Fibroblast of lung (primary cell): ENCODE measurements around the gene KIRREL3. TPM values are rescaled to one million over a fixed set of nuclear protein-coding genes. Genes with fewer than 3 reads are reported as not detected.

Experiments used
- DNase-seq, 2 donors: peaks; one replicate each; pipeline versions ENCODE4 v3.0.0 to v3.0.0-alpha.2; 2010; ENCODE audit warnings: low read depth in 2 of 2
- H2AFZ ChIP-seq: 2 replicates; pipeline ENCODE4 v1.5.1; 2012; ENCODE audit warnings: low read length, control low read depth, inconsistent platforms
- H3K27ac ChIP-seq: 2 replicates; pipeline ENCODE4 v1.5.1; 2011; ENCODE audit warnings: low read length, control low read depth; ENCODE audit not compliant: insufficient read depth
- H3K27me3 ChIP-seq: 2 replicates; pipeline ENCODE4 v1.5.1; 2011; ENCODE audit warnings: mild to moderate bottlenecking, low read length; ENCODE audit not compliant: control insufficient read depth, insufficient read depth
- H3K36me3 ChIP-seq: 2 replicates; pipeline ENCODE4 v1.5.1; 2011; ENCODE audit warnings: low read length; ENCODE audit not compliant: control insufficient read depth, insufficient read depth
- H3K4me1 ChIP-seq: 2 replicates; pipeline ENCODE4 v1.5.1; 2011; ENCODE audit warnings: low read length; ENCODE audit not compliant: control insufficient read depth, insufficient read depth; ENCODE audit errors: extremely low read depth
- H3K4me2 ChIP-seq: 2 replicates; pipeline ENCODE4 v1.5.1; 2011; ENCODE audit warnings: low read length, control low read depth; ENCODE audit not compliant: insufficient read depth; ENCODE audit errors: extremely low read depth
- H3K4me3 ChIP-seq, 4 experiments: fragments of 200-600 bp in 1 of 4; sonication (generic) in 1 of 4; replicated peaks in 1 of 4; 2 replicates each; pipeline ENCODE4 v1.5.1; 2011 to 2016; ENCODE audit warnings: low read length in 4 of 4, low read depth in 3 of 4, mild to moderate bottlenecking in 3 of 4, control low read depth in 2 of 4, inconsistent platforms in 1 of 4, mixed read lengths in 1 of 4; ENCODE audit not compliant: insufficient read depth in 1 of 4; ENCODE audit errors: control extremely low read depth in 1 of 4
- H3K79me2 ChIP-seq: 2 replicates; pipeline ENCODE4 v1.5.1; 2012; ENCODE audit warnings: mild to moderate bottlenecking, low read length, inconsistent platforms; ENCODE audit not compliant: control insufficient read depth, insufficient read depth
- H3K9ac ChIP-seq: 2 replicates; pipeline ENCODE4 v1.5.1; 2011; ENCODE audit warnings: mild to moderate bottlenecking, low read length, control low read depth; ENCODE audit not compliant: insufficient read depth
- H3K9me3 ChIP-seq: 2 replicates; pipeline ENCODE4 v1.5.1; 2012; ENCODE audit warnings: low read depth, low read length; ENCODE audit not compliant: control insufficient read depth, insufficient read depth
- H4K20me1 ChIP-seq: 2 replicates; pipeline ENCODE4 v1.5.1; 2011; ENCODE audit warnings: low read length; ENCODE audit not compliant: control insufficient read depth, insufficient read depth; ENCODE audit errors: extremely low read depth
- CTCF ChIP-seq, 2 donors: IDR thresholded peaks in 1 of 2; conservative IDR thresholded peaks in 1 of 2; 1 replicate in 1 of 2; 2 replicates in 1 of 2; pipeline ENCODE4 v1.5.1; 2011 to 2012; ENCODE audit warnings: low read length in 2 of 2, control low read depth in 1 of 2, inconsistent platforms in 1 of 2, low read depth in 1 of 2, mild to moderate bottlenecking in 1 of 2
- EZH2 ChIP-seq: IDR thresholded peaks from 2 replicates; pipeline ENCODE4 v1.5.1; 2012; ENCODE audit warnings: low read length, control low read depth, mild to moderate bottlenecking; ENCODE audit errors: missing control alignments
- polyA plus RNA-seq, 2 donors: library from polyadenylated mRNA; depleted of rRNA in 1 of 2; stranded (reverse) in 1 of 2; unstranded in 1 of 2; fragments of >200 nt; gene quantifications; 2 replicates each; pipeline ENCODE4 v1.2.1, GENCODE V29; 2011 to 2012; ENCODE audit warnings: missing spikeins in 1 of 2
- total RNA-seq: library from RNA; depleted of rRNA; stranded (reverse); fragments of >200 nt; gene quantifications from 2 replicates; pipeline ENCODE4 v1.2.1, GENCODE V29; 2014

Gene KIRREL3
- total and polyA plus RNA-seq, 2 donors (not counting 1 experiment from before 2014, with no cell fraction given) = 2.8 to 6.1 TPM

- no peak overlapping the region for H3K4me3 ChIP-seq
- no peak for TF ChIP-seq CTCF (conservative IDR thresholded peaks at IDR 0.05 in 1 of 2, IDR thresholded peaks at IDR 0.05 in 1 of 2; ENCODE audit: low read depth in 1 of 2, low read length in 2 of 2)
- TF ChIP-seq EZH2 = no peak
- H3K79me2 ChIP-seq = no peaks in the 10 kb centered on the region
- H2AFZ ChIP-seq = no peak overlapping the region
- H3K27me3 ChIP-seq = no peaks in the 10 kb centered on the region
- H3K4me2 ChIP-seq = no peak overlapping the region
- H4K20me1 ChIP-seq = no peaks in the 10 kb centered on the region
- H3K9me3 ChIP-seq = no peaks in the 10 kb centered on the region
- no peak for DNase-seq
- H3K36me3 ChIP-seq = no peaks in the 10 kb centered on the region
- H3K9ac ChIP-seq = no peak overlapping the region
- no peak overlapping the region for H3K27ac ChIP-seq
- no peaks in the 10 kb centered on the region for H3K4me1 ChIP-seq
Measured at GRCh38 chr11:126978911-126979310, 21.7 kb downstream of the KIRREL3 start.

GRCh38 chr11:126978165-126978564 lies 22.4 kb downstream of the KIRREL3 start:
- Histone ChIP-seq H3K4me2 (no peak overlapping the region), H2AFZ (no peak overlapping the region), H3K27me3 (no peaks in the 10 kb centered on the region), H3K4me1 (no peaks in the 10 kb centered on the region), H3K36me3 (no peaks in the 10 kb centered on the region), H3K4me3 (no peak overlapping the region), H3K27ac (no peak overlapping the region), H3K79me2 (no peaks in the 10 kb centered on the region), H4K20me1 (no peaks in the 10 kb centered on the region), H3K9me3 (no peaks in the 10 kb centered on the region), H3K9ac (no peak overlapping the region)
- TF ChIP-seq EZH2 = no peak
- TF ChIP-seq CTCF (conservative IDR thresholded peaks at IDR 0.05 in 1 of 2, IDR thresholded peaks at IDR 0.05 in 1 of 2; ENCODE audit: low read depth in 1 of 2, low read length in 2 of 2) = no peak
- no peak for DNase-seq

GRCh38 chr11:126973051-126973450 lies 27.5 kb downstream of the KIRREL3 start:
- Histone ChIP-seq H3K4me1 (no peaks in the 10 kb centered on the region), H3K9ac (no peak overlapping the region), H3K36me3 (no peaks in the 10 kb centered on the region), H3K79me2 (no peaks in the 10 kb centered on the region), H3K9me3 (no peaks in the 10 kb centered on the region), H4K20me1 (no peaks in the 10 kb centered on the region), H2AFZ (no peak overlapping the region), H3K4me2 (no peak overlapping the region), H3K4me3 (no peak overlapping the region), H3K27me3 (no peaks in the 10 kb centered on the region), H3K27ac (no peak overlapping the region)
- TF ChIP-seq EZH2 (no peak), CTCF (conservative IDR thresholded peaks at IDR 0.05 in 1 of 2, IDR thresholded peaks at IDR 0.05 in 1 of 2; ENCODE audit: low read depth in 1 of 2, low read length in 2 of 2) (no peak)
- no peak for DNase-seq
